K562 (cell line): Measurements from ENCODE around the gene TRAPPC5. TPM values are rescaled to one million over a fixed set of nuclear protein-coding genes. Genes with fewer than 3 reads are reported as not detected.

ENCODE experiments used
- ATAC-seq: fragments of 200-7000 bp; cut with Tn5 transposase; 3 replicates; pipeline ENCODE4 v1.9.1; 2020; ENCODE audit warnings: moderate library complexity
- BruUV-seq: library from RNA; stranded (reverse); fragments of 400-500 nt; replicated peaks from 2 replicates; lab custom pipeline; 2021; lab: Mats Ljungman, UMichigan
- CTCF ChIA-PET: fragments of 300-600 bp; formaldehyde crosslinking; extraction: SDS; loops from one replicate; lab custom pipeline; 2021; ENCODE audit warnings: low intra/inter-chr PET ratio; lab: Yijun Ruan, JAX
- POLR2A ChIA-PET: fragments of 300-600, 350-650 bp; sonication (Branson Sonifier 250); formaldehyde crosslinking; extraction: SDS; loops from one replicate; lab custom pipeline; 2021; ENCODE audit warnings: antibody characterized with exemption, inconsistent platforms; lab: Yijun Ruan, JAX
- DNase-seq, 4 experiments: peaks; one replicate each; pipeline versions ENCODE4 v3.0.0 to v3.0.0-alpha.2; 2011 to 2018; ENCODE audit warnings: low spot score in 3 of 4, mixed read lengths in 3 of 4; ENCODE audit errors: extremely low read depth in 1 of 4
- FAIRE-seq: peaks from 2 replicates; lab custom pipeline; 2011; peaks lifted over from hg19 to GRCh38; lab: Jason Lieb, UNC
- H2AFZ ChIP-seq: 2 replicates; pipeline ENCODE4 v1.6.0; 2011; ENCODE audit warnings: low read depth, low read length, control low read depth, inconsistent platforms
- H3K27ac ChIP-seq: fragments of 200-600 bp; 3 replicates; pipeline ENCODE4 v1.8.0; 2011; ENCODE audit warnings: low read depth, mild to moderate bottlenecking, control low read depth, inconsistent platforms, low read length, moderate library complexity, mixed read lengths; ENCODE audit errors: extremely low read depth
- H3K27me3 ChIP-seq, 2 experiments: fragments of 300-600 bp in 1 of 2; 2 replicates in 1 of 2; 3 replicates in 1 of 2; pipeline versions ENCODE4 v1.6.0 to v1.8.0; 2011; ENCODE audit warnings: inconsistent platforms in 2 of 2, low read length in 2 of 2, mild to moderate bottlenecking in 1 of 2, mixed read lengths in 1 of 2, moderate library complexity in 1 of 2; ENCODE audit not compliant: control insufficient read depth in 2 of 2, insufficient read depth in 2 of 2
- H3K36me3 ChIP-seq: fragments of 300-600 bp; 3 replicates; pipeline ENCODE4 v1.8.0; 2011; ENCODE audit warnings: mild to moderate bottlenecking, low read length, inconsistent platforms; ENCODE audit not compliant: control insufficient read depth, insufficient read depth
- H3K4me1 ChIP-seq, 2 experiments: fragments of 200-600 bp in 1 of 2; replicated peaks in 1 of 2; 2 replicates in 1 of 2; 3 replicates in 1 of 2; pipeline versions ENCODE4 v1.5.1 to v1.8.0; 2011; ENCODE audit warnings: inconsistent platforms in 2 of 2, low read length in 2 of 2, mild to moderate bottlenecking in 1 of 2, mixed read lengths in 1 of 2, moderate library complexity in 1 of 2; ENCODE audit not compliant: control insufficient read depth in 2 of 2, insufficient read depth in 2 of 2
- H3K4me2 ChIP-seq: 2 replicates; pipeline ENCODE4 v1.6.1; 2011; ENCODE audit warnings: low read length, control low read depth, inconsistent platforms, mixed read lengths; ENCODE audit not compliant: insufficient read depth
- H3K4me3 ChIP-seq: fragments of 200-600 bp; sonication (generic), shearing (Covaris generic); 2 replicates; pipeline ENCODE4 v1.5.1; 2016; ENCODE audit warnings: control low read depth, inconsistent platforms
- H3K79me2 ChIP-seq: fragments of 200-600 bp; 3 replicates; pipeline ENCODE4 v1.8.0; 2011; ENCODE audit warnings: low read length, inconsistent platforms; ENCODE audit not compliant: control insufficient read depth, insufficient read depth
- H3K9ac ChIP-seq, 2 experiments: 2 replicates each; pipeline versions ENCODE4 v1.6.0 to v1.6.1; 2011; ENCODE audit warnings: low read depth in 2 of 2, low read length in 2 of 2, control low read depth in 1 of 2, inconsistent platforms in 1 of 2, mild to moderate bottlenecking in 1 of 2, mixed read lengths in 1 of 2; ENCODE audit not compliant: insufficient read depth in 1 of 2
- H3K9me1 ChIP-seq: one replicate; pipeline ENCODE4 v1.6.0; 2011; ENCODE audit warnings: inconsistent platforms, mild to moderate bottlenecking, low read length, moderate library complexity; ENCODE audit not compliant: control insufficient read depth, insufficient read depth
- H3K9me3 ChIP-seq: replicated peaks from 2 replicates; pipeline ENCODE4 v1.5.1; 2011; ENCODE audit warnings: low read depth, low read length, inconsistent platforms; ENCODE audit not compliant: control insufficient read depth, insufficient read depth
- H4K20me1 ChIP-seq: replicated peaks from 2 replicates; pipeline ENCODE4 v1.6.1; 2011; ENCODE audit warnings: low read length, inconsistent platforms, mixed read lengths; ENCODE audit not compliant: control insufficient read depth, insufficient read depth
- ADNP ChIP-seq: fragments of 200-800 bp; sonication (Bioruptor generic); IDR thresholded peaks from 2 replicates; pipeline ENCODE4 v1.6.1; 2016; ENCODE audit warnings: missing genetic modification characterization, missing compliant biosample characterization
- ARID4B ChIP-seq: sonication (generic); formaldehyde crosslinking; IDR thresholded peaks from 2 replicates; pipeline ENCODE4 v1.8.0; 2022; ENCODE audit warnings: mild to moderate bottlenecking, missing genetic modification reagents
- BRF2 ChIP-seq: IDR thresholded peaks from 3 replicates; pipeline ENCODE4 v1.6.1; 2011; ENCODE audit warnings: borderline replicate concordance, mild to moderate bottlenecking; ENCODE audit not compliant: insufficient read length, insufficient read depth
- DDX20 ChIP-seq: fragments of 450-650 bp; IDR thresholded peaks from 2 replicates; pipeline ENCODE4 v1.6.1; 2016; ENCODE audit warnings: missing genetic modification characterization, low read depth, mild to moderate bottlenecking, missing compliant biosample characterization, moderate library complexity
- ELF2 ChIP-seq: fragments of 250-450 bp; sonication (Bioruptor Pico); IDR thresholded peaks from 2 replicates; pipeline ENCODE4 v1.5.0; 2021; ENCODE audit warnings: mild to moderate bottlenecking
- FOXJ3 ChIP-seq: sonication (generic); formaldehyde crosslinking; IDR thresholded peaks from 2 replicates; pipeline ENCODE4 v1.4.0; 2020; ENCODE audit warnings: mild to moderate bottlenecking, missing genetic modification reagents
- ILF3 ChIP-seq: fragments of 450-650 bp; IDR thresholded peaks from 2 replicates; pipeline ENCODE4 v1.6.1; 2018; ENCODE audit warnings: antibody characterized with exemption, mild to moderate bottlenecking, moderate library complexity, borderline replicate concordance
- POLR2G ChIP-seq: fragments of 200-400 bp; formaldehyde crosslinking; IDR thresholded peaks from 2 replicates; pipeline ENCODE4 v1.6.1; 2017; ENCODE audit warnings: low read depth, mild to moderate bottlenecking, antibody characterized with exemption, low read length, moderate library complexity
- RBFOX2 ChIP-seq: fragments of 200-400 bp; formaldehyde crosslinking; IDR thresholded peaks from 2 replicates; pipeline ENCODE4 v1.6.1; 2017; ENCODE audit warnings: low read depth, mild to moderate bottlenecking, low read length, moderate library complexity
- STAT5A ChIP-seq: IDR thresholded peaks from 2 replicates; pipeline ENCODE4 v1.6.1; 2012; ENCODE audit warnings: low read length, inconsistent platforms, borderline replicate concordance
- WHSC1 ChIP-seq: IDR thresholded peaks from one replicate; pipeline ENCODE4 v1.6.1; 2012; ENCODE audit warnings: low read length, control low read depth, inconsistent platforms
- ZBTB11 ChIP-seq, 3 experiments: fragments of 200-800 bp in 1 of 3; fragments of 250-450 bp in 1 of 3; fragments of 450-650 bp in 1 of 3; sonication (Bioruptor Pico) in 1 of 3; sonication (Bioruptor generic) in 1 of 3; formaldehyde crosslinking in 1 of 3; IDR thresholded peaks; 2 replicates each; pipeline versions ENCODE4 v1.6.1 to v1.8.0; 2016 to 2022; ENCODE audit warnings: mild to moderate bottlenecking in 2 of 3, missing genetic modification characterization in 2 of 3, missing compliant biosample characterization in 1 of 3, moderate library complexity in 1 of 3
- ZNF121 ChIP-seq: sonication (generic); formaldehyde crosslinking; conservative IDR thresholded peaks from 2 replicates; pipeline ENCODE4 v1.8.0; 2022; ENCODE audit warnings: missing genetic modification reagents
- ZNF134 ChIP-seq: fragments of 250-450 bp; sonication (Bioruptor Pico); conservative IDR thresholded peaks from 2 replicates; pipeline ENCODE4 v1.4.0; 2020
- ZNF212 ChIP-seq: fragments of 450-650 bp; formaldehyde crosslinking; IDR thresholded peaks from 2 replicates; pipeline ENCODE4 v1.4.0; 2020; ENCODE audit warnings: mild to moderate bottlenecking
- WGBS: fragments of 100-300 bp; shearing (Covaris generic); methylation state at CpG from one replicate; pipeline ENCODE4 v1.1.6; 2016; ENCODE audit warnings: low coverage, mixed read lengths; ENCODE audit not compliant: insufficient coverage; ENCODE audit errors: missing lambda C conversion rate; 5-methylcytosine and 5-hydroxymethylcytosine counted together
- in situ Hi-C: fragments of 300-500 bp; cut with MboI; formaldehyde crosslinking; loops from 4 replicates; pipeline ENCODE4 v1.15.0; 2018; ENCODE audit warnings: inconsistent platforms, mixed read lengths
- intact Hi-C: fragments of 100-400 bp; cut with micrococcal nuclease; formaldehyde crosslinking; loops from 2 replicates; pipeline ENCODE4 v1.14.2; 2022
- polyA plus RNA-seq, 8 experiments: library from polyadenylated mRNA; depleted of rRNA in 4 of 8; stranded (reverse) in 5 of 8; unstranded in 3 of 8; fragments of >200 nt; fragmentation: Nextera tagmentation in 2 of 8; fragmentation: Illumina TruSeq in 1 of 8; extraction: Ambion mirVana in 2 of 8; extraction: Trizol in 1 of 8; gene quantifications; 2 replicates each; pipeline versions ENCODE4 v1.2.1 to v1.2.3, GENCODE V29; 2011 to 2014; ENCODE audit warnings: inconsistent platforms in 1 of 8, missing spikeins in 1 of 8
- total RNA-seq, 7 experiments: library from RNA; depleted of rRNA in 6 of 7; stranded (reverse); fragments of >200 nt in 6 of 7; fragmentation: Illumina TruSeq in 2 of 7; extraction: Trizol in 2 of 7; gene quantifications; 2 replicates each; pipeline versions ENCODE4 v1.2.1 to v1.2.3, GENCODE V29; 2011 to 2021; ENCODE audit warnings: low replicate concordance in 1 of 7

TRAPPC5 gene
- total and polyA plus RNA-seq, 9 of the 15 experiments (the other 6 are each of a cell fraction or from before 2014, with no cell fraction given), result 2.0 to 76.9 (median 29.3) TPM

GRCh38 chr19:7646426-7646700, 34.3 kb upstream of the TRAPPC5 start:
- peaks cover 7% of the 10 kb centered on the region for H4K20me1 ChIP-seq
- H2AFZ ChIP-seq, result no peak overlapping the region
- 93% methylated on average over 7 of the region's 8 CpGs for WGBS
- no peaks in the 10 kb centered on the region for H3K79me2 ChIP-seq
- no peak for FAIRE-seq
- H3K4me3 ChIP-seq, result no peak overlapping the region
- no peak overlapping the region for H3K27ac ChIP-seq
- H3K9me1 ChIP-seq, result no peaks in the 10 kb centered on the region
- no peaks in the 10 kb centered on the region for H3K27me3 ChIP-seq
- H3K9ac ChIP-seq, result peak overlapping the region in 1 of 2 experiments; percentile 45; a peak in 1 of 4 replicates
- no TSS peak for BruUV-seq
- intact Hi-C loops, result no loop called here
- DNase-seq, result no peak
- ATAC-seq, result no peak
- in situ Hi-C loops, result no loop called here
- H3K4me1 ChIP-seq, result peaks cover 0 to 53% of the 10 kb centered on the region in 2 experiments; a peak in 4 of 5 replicates
- no peak overlapping the region for H3K4me2 ChIP-seq
- no peaks in the 10 kb centered on the region for H3K9me3 ChIP-seq
- peaks cover 47% of the 10 kb centered on the region; the same call in 2 of the 3 replicates for H3K36me3 ChIP-seq
- ChIA-PET POLR2A (no interaction called here), CTCF (no interaction called here)
- TF ChIP-seq ARID4B (CRISPR knock-in tag) (no peak), ZNF121 (CRISPR knock-in tag) (no peak), ZNF212 (CRISPR knock-in tag) (no peak), DDX20 (tag) (no peak), POLR2G (peak; percentile 12; the same call in 1 of the 2 replicates), ADNP (tag) (no peak), ELF2 (no peak), ZNF134 (CRISPR knock-in tag) (no peak), WHSC1 (no peak), ILF3 (no peak), RBFOX2 (peak; percentile 27; the same call in 1 of the 2 replicates), STAT5A (no peak), BRF2 (no peak), FOXJ3 (no peak), ZBTB11 (CRISPR knock-in tag; IDR thresholded peaks at IDR 0.05) (no peak)
